ENCODE data around the gene FNDC5.

The FNDC5 gene

GRCh38 chr1:32858791-32859190 is 11.9 kb downstream of the FNDC5 start:
- no peak for TF ChIP-seq CTCF (IDR thresholded peaks at IDR 0.05; ENCODE audit: control insufficient read depth, extremely low read depth, insufficient read depth)
- no peak overlapping the region for H3K4me3 ChIP-seq (ENCODE audit: low read depth, low read length)
- DNase-seq (ENCODE audit: low read depth): no peak

GRCh38 chr1:32858136-32858535 is 12.6 kb downstream of the FNDC5 start:
- H3K4me3 ChIP-seq (ENCODE audit: low read depth, low read length): no peak overlapping the region
- no peak for TF ChIP-seq CTCF (IDR thresholded peaks at IDR 0.05; ENCODE audit: control insufficient read depth, extremely low read depth, insufficient read depth)
- DNase-seq (ENCODE audit: low read depth): no peak

- H3K4me3 ChIP-seq (ENCODE audit: low read depth, low read length): no peak overlapping the region
- no peak for TF ChIP-seq CTCF (IDR thresholded peaks at IDR 0.05; ENCODE audit: control insufficient read depth, extremely low read depth, insufficient read depth)
- no peak for DNase-seq (ENCODE audit: low read depth)
Observed at GRCh38 chr1:32855861-32856617, 14.7 kb downstream of the FNDC5 start.

- H3K4me3 ChIP-seq (ENCODE audit: low read depth, low read length): no peak overlapping the region
- DNase-seq (ENCODE audit: low read depth): no peak
- TF ChIP-seq CTCF (IDR thresholded peaks at IDR 0.05; ENCODE audit: control insufficient read depth, extremely low read depth, insufficient read depth): no peak
Observed at GRCh38 chr1:32848354-32849063, 22.2 kb downstream of the FNDC5 start.

GRCh38 chr1:32831878-32832277 is 38.8 kb downstream of the FNDC5 start:
- DNase-seq (ENCODE audit: low read depth): no peak
- H3K4me3 ChIP-seq (ENCODE audit: low read depth, low read length): no peak overlapping the region
- no peak for TF ChIP-seq CTCF (IDR thresholded peaks at IDR 0.05; ENCODE audit: control insufficient read depth, extremely low read depth, insufficient read depth)

- TF ChIP-seq CTCF (IDR thresholded peaks at IDR 0.05; ENCODE audit: control insufficient read depth, extremely low read depth, insufficient read depth): no peak
- H3K4me3 ChIP-seq (ENCODE audit: low read depth, low read length): no peak overlapping the region
- no peak for DNase-seq (ENCODE audit: low read depth)
Observed at GRCh38 chr1:32830092-32830852, 40.4 kb downstream of the FNDC5 start.

All from LNCaP clone FGC (cell line).